Measurements from ENCODE around the gene GNAQ.

DNA sequence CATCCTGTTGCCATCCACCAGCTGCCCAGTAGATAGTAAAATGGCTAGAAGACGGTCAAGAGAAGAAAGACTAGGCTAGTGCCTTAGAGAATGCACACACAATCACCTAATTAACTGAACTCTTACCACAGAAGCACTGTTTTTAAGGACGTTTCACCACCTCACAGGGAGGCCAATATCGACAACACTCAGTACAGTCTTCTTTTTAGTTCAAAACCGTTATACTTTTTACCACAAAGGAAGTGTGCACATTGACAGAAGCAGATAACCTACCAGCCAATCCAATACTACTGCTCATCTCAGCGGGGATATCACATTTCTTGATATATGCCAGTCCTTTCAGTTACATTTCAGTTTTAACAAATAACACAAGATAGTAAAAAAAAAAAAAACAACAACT lies 122.3 kb downstream of the GNAQ start:
- TF ChIP-seq, protein P1, sequence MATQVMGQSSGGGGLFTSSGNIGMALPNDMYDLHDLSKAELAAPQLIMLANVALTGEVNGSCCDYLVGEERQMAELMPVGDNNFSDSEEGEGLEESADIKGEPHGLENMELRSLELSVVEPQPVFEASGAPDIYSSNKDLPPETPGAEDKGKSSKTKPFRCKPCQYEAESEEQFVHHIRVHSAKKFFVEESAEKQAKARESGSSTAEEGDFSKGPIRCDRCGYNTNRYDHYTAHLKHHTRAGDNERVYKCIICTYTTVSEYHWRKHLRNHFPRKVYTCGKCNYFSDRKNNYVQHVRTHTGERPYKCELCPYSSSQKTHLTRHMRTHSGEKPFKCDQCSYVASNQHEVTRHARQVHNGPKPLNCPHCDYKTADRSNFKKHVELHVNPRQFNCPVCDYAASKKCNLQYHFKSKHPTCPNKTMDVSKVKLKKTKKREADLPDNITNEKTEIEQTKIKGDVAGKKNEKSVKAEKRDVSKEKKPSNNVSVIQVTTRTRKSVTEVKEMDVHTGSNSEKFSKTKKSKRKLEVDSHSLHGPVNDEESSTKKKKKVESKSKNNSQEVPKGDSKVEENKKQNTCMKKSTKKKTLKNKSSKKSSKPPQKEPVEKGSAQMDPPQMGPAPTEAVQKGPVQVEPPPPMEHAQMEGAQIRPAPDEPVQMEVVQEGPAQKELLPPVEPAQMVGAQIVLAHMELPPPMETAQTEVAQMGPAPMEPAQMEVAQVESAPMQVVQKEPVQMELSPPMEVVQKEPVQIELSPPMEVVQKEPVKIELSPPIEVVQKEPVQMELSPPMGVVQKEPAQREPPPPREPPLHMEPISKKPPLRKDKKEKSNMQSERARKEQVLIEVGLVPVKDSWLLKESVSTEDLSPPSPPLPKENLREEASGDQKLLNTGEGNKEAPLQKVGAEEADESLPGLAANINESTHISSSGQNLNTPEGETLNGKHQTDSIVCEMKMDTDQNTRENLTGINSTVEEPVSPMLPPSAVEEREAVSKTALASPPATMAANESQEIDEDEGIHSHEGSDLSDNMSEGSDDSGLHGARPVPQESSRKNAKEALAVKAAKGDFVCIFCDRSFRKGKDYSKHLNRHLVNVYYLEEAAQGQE (IDR thresholded peaks at IDR 0.05; ENCODE audit: insufficient read depth in 1 of 2, low read depth in 2 of 2, low read length in 2 of 2) = no peak
- no peak for TF ChIP-seq POLR2AphosphoS5 (IDR thresholded peaks at IDR 0.05; ENCODE audit: low read depth, low read length)
- no peak for TF ChIP-seq FOXP2 (optimal IDR thresholded peaks at IDR 0.05; ENCODE audit: borderline replicate concordance, extremely low read depth, extremely low read length, insufficient read depth)
- TF ChIP-seq SIN3A (IDR thresholded peaks at IDR 0.05; ENCODE audit: borderline replicate concordance, insufficient read depth, low read length) = no peak
- TF ChIP-seq TAF1 (IDR thresholded peaks at IDR 0.05; ENCODE audit: borderline replicate concordance, insufficient read depth, low read length) = no peak

Data from PFSK-1 (cell line).